ENCODE results near the gene SLC25A26.

GRCh38 chr3:66195347-66195783 lies 25.4 kb upstream of the SLC25A26 start:
- TF ChIP-seq POLR2A (IDR thresholded peaks at IDR 0.05) (no peak), EP300 (IDR thresholded peaks at IDR 0.05; ENCODE audit: low read depth) (no peak), CTCF (IDR thresholded peaks at IDR 0.05) (peak in 1 of 5 experiments; percentile 7), POLR2AphosphoS5 (IDR thresholded peaks at IDR 0.05) (no peak)

Data from transverse colon (tissue), 4 donors.